GM21717 (cell line): ENCODE results near the gene TMEM220.

Experiments used
- ATAC-seq: cut with Tn5 transposase; IDR thresholded peaks from one replicate; pipeline ENCODE4 v1.9.1; 2021; ENCODE audit warnings: mild to moderate bottlenecking, moderate library complexity; ENCODE audit not compliant: unreplicated experiment

The TMEM220 gene

GRCh38 chr17:10673312-10673711, 56.5 kb downstream of the TMEM220 start:
- no peak for ATAC-seq

GRCh38 chr17:10668775-10669174, 61.0 kb downstream of the TMEM220 start:
- ATAC-seq, result no peak

DNA sequence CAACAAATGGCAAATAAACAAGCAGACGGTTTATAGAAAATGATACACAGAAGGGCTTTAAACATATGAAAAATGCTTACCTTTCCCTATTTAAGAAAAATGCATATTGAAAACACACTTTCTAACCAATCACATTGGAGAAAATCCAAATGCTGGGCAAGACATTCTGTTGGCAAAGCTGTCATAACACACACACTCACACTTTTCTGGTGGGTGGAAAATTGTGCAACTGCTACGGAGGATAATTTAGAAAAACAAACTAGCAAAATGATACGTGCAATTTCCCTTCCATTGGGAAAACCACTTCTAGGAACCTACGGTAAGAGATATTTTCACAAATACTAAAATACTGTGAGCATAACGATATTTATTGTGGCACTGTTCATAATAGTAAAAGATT, 62.9 kb downstream of the TMEM220 start:
- ATAC-seq, result no peak

- ATAC-seq, result no peak
These were observed 65.3 kb downstream of the TMEM220 start for GRCh38 chr17:10664571-10664970.
